Esophagus mucosa (tissue), 1 donor: Measurements from ENCODE around the gene ADAMTS13. TPM values are rescaled to one million over a fixed set of nuclear protein-coding genes. Genes with fewer than 3 reads are reported as not detected.
"Not testable (repeated sequence)": the region's sequence is repeated elsewhere in the genome, so short reads cannot be mapped to it uniquely, and the experiment has no call there.

Source experiments
- ATAC-seq: fragments of 200-7000 bp; cut with Tn5 transposase; one replicate; pipeline ENCODE4 v1.9.1; 2020
- total RNA-seq: library from RNA; stranded (reverse); gene quantifications from one replicate; pipeline ENCODE4 v1.2.4, GENCODE V29; 2023
- donor health status: DM: yes; HTN: yes; CAD: no.

Gene ADAMTS13
- 0.92 TPM for total RNA-seq

DNA sequence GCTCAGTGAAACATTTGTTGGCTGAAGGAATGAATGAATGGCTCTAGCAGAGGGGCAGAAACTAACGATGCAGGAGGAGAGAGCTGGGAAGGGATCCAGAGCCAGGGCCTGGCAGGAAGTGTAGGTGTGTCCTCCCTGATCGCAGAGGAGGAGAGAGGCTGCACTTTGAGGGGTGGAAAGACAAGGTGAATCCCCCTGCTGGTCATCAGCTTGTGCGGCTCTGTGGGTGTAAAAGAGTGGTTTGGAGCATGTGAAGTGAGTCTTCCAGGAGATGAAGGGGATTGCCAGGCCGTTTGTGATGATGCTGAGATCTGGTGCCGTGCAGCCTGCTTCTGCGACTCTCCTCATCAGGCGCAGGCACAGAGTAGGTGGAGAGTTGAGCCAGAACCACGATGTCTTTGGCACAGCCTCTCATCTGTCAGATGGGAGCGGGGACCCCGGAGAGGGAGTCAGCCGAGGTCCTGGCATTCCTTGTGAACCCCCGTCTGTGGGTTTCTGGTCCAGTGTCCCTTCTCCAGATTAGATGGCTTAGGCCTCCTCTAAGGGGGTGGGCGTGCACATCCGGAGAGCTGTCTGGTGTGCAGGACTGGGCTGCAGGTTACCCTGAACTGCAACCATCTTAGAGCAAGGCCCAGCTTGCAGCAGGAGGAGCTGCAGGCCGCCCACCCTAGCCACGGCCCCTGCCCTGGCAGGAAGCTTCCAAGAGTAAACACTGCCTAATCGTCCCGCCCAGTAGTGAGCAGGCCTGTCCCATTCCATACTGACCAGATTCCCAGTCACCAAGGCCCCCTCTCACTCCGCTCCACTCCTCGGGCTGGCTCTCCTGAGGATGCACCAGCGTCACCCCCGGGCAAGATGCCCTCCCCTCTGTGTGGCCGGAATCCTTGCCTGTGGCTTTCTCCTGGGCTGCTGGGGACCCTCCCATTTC lies at the start of gene ADAMTS13:
Gene ADAMTS13, plus strand, starts transcription at position 753 of the 928 bp plus-strand sequence. Its CDS starts 77 bp downstream, at position 830.
- no peak for ATAC-seq

DNA sequence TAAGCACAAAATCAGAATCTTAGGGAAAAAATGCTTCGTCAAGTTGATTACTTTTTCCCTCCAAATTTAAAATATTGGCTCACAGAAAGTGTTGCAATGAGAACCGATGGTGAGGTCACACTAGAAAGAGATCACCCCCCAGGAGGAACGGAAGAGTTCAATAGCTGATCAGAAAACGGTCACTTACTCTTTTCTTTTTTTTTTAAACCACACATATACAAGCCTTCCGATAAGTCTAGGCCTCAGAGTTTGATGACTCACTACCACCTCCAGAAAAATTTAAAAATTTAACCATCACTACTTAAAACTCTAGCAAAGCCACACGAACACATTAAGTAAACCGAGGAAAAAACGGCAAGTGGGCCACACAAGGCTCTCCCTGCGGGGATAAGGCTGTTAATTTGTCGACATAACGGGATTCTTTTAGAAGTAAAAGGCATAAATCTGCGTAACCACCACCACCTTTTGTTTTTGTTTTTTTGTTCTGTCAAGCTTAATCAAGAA lies 47.5 kb upstream of the ADAMTS13 start:
- ATAC-seq, result no peak

DNA sequence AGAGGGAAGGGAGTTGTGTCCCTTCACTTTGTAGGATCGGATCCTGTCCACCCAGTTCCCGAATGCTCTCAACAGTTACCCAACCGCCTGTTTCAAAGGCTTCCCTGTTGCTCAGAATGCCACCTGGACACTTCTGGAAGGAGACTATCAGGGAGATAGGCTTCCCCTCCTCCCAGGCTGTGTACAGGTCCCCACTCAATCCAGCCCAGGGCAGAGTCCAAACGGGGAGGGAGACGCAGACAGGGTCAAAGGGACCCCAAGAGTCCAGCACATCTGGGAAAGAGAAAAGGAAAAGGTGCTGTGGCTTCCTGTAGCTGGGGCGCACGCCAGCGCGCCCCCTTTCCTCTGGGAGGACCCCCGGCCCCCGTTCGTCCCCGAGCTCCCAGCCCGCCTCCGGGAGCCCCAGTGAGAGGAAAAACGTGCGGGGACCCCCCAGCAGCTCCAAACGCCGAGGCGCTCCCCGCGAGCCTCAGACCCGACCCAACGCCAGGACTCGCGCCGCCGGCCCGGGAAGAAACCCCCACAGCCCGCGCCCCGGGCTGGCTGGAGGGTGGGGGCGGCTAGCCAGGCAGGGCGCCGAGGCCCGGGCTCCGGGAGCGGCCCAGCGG lies 46.9 kb upstream of the ADAMTS13 start:
- peak; percentile 8 for ATAC-seq

DNA sequence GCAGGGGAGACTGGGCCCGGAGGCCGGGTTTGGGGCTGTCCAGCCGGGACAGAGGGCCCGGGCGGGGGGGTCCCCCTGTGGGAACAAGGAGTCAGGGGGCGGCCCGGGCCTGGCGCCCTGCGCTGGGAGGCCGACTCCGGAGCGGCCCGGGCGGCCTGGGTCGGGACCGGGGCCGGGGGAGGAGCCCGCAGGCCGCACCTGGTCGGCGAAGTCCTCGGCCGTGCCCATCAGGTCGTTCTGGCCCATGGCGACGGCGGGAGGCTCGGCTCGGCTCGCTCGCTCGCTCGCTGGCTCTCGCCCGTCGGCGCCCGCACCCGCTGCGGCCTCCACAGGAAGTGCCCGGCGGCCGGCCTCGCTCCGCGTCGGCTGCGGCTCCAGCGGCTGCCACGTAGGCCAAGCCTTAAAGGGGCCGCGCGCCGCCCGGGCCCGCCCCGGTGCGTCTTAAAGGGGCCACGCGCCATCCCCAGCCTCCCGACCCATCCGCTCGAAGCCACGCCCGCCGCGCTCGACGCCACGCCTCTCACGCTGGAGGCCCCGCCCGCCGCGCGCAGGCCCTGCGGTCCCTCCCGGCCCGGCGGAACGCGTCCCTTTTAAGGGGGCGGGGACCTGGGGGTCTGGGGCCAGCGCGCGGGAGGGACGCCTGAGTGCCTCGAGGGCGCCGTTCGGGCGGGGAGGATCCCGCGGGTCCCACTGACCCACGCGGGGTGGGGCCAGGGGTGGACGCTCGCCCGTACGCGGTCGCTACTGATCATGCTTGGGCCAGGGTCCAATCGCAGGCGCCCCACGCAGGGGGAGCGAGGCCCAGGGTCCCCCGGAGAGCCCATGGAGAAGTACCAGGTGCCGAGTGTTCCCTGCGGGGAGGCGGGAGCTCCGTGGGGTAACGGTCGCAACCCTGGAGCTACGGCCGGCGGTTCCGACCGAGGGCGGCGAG lies 46.2 kb upstream of the ADAMTS13 start, which contains the start of the genes STKLD1 and SURF4:
Gene STKLD1, plus strand, starts transcription at position 643 of the 931 bp plus-strand sequence. Its CDS starts 108 bp downstream, at position 751.
Gene SURF4, minus strand, starts transcription at position 337 of the 931 bp plus-strand sequence. Its CDS starts 91 bp downstream, at position 246.
- peak; percentile 95 for ATAC-seq

DNA sequence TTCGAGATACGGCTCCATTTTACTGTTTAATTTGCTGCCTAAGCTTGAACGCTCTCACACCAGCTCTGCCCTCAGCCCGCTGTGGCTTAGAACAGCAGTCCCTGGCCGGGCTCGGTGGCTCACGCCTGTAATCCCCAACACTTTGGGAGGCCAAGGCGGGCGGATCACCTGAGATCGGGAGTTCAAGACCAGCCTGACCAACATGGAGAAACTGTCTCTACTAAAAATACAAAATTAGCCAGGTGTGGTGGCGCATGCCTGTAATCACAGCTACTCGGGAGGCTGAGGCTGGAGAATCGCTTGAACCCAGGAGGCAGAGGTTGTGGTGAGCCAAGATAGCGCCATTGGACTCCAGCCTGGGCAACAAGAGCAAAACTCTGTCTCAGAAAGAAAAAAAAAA lies 44.9 kb upstream of the ADAMTS13 start:
- not testable (repeated sequence) for ATAC-seq

DNA sequence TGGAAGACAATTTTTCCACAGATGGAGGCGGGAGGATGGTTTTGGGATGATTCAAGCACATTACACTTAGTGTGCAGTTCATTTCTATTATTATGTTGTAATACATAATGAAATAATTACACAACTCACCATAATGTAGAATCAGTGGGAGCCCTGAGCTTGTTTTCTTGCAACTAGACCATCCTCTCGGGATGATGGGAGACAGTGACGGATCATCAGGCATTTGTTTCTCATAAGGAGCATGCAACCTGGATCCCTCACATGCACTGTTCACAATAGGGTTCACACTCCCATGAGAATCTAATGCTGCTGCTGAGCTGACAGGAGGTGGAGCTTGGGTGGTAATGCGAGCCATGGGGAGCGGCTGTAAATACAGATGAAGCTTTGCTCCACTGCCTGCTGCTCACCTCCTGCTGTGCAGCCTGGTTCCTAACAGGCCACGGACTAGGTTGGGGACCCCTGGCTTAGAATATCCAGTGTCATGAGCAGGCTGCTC lies 44.4 kb upstream of the ADAMTS13 start:
- ATAC-seq, result no peak

DNA sequence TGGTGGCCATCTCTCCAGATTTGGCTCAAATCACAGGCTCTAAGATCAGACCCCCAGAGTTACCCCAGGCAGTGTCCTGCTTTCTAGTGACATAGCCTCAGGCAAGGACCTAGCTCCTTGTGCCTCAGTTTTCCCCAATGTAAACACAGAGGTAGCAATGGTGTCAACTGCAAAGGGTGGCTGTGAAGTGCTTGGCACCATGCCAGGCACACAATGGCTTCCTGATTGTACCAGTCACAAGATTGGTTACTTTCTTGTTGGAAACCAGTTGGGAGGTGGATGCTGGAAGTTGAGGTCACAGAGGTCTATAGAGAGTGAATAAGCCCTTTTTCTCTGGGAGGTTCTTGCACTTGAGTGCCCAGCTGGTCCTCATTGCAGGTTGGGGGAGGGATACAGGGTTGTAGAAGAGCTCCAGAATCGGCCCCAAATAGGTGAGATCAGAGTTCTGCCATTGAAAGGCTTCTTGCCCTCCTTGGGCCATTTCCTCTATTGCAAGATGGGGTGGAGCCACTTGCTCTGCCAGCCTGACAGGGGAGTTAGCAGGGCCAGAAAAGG lies 43.7 kb upstream of the ADAMTS13 start:
- no peak for ATAC-seq

DNA sequence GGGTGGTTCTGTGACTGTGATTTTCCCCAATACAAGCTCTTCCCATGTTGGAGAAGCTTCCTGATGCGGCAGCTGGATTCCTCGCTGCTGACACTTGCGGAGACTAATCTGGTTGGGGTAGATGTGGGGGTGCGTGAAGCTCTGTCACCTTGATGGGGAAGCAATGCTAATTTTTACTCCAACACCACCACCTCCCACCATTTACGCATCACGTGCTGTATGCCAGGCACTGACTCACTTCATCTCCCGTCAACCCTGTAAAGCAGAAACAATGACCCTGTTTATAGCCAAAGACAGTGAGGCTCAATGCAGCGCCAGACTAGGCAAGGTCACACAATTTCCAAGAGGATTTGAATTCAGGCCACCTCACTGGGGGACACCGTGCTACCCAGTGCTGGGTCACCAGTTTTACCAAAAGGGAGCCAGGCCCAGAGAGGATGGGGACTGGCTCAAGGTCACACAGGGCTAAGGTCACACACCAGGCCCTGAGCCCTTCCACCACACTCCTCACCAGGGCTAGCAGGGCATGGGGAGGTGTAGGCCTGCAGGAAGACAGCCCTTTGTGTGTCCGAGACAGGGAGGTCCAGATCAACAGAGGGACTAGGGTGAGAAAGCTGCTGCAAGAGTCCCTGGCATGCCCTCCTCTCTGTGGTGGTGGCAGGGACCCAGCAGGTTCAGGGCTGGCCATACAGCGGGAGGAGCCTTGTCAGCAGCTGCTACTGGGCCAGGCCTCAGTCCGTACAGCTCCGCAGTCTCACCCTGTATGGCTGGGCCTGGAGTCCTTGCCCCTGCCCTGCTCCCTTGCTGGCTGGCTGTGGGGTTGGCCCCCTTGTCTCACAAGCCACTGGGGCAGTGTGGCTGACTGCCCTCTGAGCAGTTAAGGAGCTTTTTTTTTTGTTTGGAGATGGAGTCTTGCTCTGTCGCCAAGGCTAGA lies 42.7 kb upstream of the ADAMTS13 start:
- no peak for ATAC-seq

DNA sequence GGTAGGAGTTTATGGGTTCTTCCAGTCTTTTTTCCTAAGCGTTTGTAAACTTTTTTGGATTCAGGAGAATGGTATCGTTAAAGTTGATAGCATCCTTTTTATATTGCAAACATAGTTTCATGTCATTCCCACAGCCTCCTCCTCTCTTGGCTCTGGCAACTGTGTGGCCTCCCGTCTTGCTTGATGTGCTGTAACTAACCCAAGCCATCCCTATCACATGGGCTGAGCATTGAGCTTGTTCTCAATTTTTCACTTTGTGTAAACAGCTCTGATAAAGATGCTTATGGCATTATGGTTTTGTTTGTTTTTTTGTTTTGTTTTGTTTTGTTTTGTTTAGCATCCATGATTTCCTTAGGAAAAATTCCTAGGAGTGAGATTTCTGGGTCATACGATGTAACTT lies 41.4 kb upstream of the ADAMTS13 start:
- no peak for ATAC-seq

DNA sequence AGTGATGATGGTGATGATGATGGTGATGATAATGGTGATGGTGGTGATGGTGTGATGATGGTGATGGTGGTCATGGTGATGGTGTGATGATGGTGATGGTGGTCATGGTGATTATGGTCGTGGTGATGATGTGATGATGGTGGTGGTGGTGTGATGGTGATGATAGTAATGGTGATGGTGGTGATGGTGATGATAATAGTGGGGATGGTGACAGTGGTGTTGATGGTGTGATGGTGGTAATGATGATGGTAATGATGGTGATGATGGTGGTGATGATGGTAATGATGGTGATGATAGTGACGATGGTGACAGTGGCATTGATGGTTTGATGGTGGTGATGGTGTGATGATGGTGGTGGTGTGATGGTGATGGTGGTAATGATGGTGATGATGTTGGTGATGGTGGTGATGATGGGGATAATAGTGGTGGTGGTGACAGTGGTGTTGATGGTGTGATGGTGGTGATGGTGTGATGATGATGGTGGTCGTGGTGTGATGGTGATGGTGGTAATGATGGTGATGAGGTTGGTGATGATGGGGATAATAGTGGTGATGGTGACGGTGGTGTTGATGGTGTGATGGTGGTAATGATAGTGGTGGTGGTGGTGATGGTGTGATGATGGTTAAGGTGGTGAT lies 39.5 kb upstream of the ADAMTS13 start:
- no peak for ATAC-seq

DNA sequence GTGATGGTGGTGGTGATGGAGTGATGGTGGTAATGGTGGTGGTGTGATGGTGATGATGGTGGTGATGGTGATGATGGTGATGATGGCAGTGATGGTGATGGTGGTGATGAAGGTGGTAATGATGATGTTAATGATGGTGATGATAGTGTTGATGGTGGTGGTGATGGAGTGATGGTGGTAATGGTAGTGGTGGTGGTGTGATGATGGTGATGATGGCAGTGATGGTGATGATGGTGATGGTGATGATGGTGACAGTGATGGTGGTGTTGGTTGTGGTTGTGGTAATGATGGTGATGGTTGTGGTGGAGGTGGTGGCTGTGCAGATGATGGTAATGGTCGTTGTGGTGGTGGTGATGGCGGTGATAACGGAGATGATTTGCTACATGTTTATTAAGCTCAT lies 38.7 kb upstream of the ADAMTS13 start:
- no peak for ATAC-seq

DNA sequence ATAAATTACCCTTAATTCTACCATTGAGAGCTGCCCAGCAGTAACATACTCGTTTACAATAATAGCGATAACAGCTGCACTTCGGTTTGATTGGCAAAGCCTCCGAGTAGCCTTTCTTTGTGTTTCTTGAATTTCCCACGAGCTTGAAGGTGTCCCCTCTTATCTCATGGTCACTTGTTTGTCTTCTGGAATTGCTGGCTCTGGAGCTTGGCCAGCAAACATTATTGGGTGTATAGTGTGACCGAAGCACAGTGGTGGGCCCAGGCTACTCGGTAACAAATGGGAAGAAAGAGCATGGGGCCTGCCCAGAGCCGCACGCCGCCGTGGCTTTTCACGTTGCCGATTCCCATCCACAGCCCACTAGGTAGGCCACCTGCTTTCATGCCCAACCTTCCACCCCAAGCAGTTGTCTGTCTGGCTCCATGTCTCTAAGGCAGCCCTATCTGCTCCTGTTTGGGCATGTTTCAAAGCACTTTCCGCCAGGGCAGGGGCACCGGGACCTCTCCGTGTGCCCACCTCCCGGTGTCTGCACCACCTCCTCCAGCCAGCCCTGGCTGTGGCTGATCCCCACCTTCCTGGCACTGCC lies 37.3 kb upstream of the ADAMTS13 start:
- ATAC-seq, result no peak

DNA sequence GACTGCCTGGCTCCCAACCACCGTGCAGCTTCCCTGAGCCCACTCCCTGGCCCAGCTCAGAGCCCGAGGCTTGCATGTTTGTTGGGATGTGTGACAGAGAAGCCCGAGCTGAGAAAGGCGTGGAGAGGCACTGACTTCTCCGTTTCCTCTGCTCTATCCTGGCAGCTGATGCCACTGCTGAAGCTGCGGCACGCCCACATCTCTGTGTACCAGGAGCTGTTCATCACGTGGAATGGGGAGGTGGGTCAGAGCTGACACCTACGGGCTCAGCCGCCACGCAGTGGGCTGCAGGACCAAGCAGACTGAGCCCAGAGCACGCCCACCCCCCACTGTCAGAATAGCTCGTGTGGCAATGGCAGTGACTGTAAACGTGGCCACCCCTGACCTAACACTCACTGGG lies 36.7 kb upstream of the ADAMTS13 start:
- no peak for ATAC-seq

DNA sequence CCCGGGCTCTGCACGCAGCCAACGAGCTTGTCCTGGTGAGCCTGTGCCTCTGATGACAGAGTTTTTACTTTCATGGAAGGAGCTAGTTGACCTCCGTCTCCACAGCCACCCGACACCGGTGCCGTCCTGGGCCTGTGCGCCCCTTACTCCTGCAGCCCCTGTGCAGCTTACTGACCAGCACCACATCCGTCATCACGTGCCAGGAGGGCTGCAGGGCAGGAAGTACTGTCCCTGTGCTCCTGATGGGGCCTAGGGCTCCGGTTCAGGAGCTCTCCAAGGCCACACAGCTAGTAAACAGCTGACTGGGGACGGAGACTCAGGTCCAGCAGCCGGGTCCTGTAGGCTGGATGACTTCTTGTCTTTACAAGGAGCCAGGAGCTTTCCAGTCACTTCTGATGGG lies 35.8 kb upstream of the ADAMTS13 start:
- ATAC-seq, result no peak

DNA sequence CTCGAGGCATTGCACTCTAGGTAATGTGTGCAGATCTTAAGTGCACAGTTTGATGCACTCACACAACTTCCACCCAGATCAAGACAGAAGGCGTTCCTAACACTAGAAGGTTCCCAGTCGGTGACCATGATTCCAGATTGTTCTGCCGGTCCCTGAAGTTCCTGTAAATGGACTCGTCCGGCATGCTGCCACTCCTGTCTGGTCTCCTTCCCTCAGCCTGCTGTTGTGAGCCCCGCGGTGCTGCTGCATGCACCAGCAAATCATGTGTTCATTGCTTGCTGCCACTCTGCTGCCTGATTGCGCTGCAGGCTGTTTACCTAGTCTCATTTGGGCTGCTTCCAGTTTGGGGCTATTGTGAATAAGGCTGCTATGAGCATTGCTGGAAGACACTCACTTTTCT lies 34.5 kb upstream of the ADAMTS13 start:
- peak; percentile 83 for ATAC-seq

DNA sequence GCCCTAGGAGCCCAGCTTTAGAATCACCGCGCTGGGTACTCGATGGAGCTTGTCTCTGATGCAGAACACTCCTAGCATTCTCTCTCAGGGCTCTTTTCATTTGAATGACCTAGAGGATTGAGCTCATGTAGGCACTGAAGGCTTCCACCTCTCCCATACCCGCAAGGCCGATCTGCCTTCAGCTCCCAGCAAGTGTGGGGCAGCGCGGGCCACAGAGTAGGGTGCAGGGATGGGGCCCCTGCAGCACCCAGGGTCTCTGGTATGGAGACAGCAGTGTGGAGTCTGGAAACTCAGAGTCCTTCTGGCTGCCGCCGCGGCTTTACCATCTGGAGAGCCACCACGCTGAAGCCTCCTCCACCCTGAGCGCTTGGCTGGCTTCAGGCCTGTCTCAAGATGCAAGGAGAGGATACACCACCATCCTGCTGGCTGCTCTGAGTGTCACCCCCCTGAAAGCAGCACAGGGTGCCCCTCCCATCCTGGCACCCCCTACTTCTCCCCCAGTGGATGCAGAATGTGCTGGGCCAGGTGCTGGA lies 33.1 kb upstream of the ADAMTS13 start:
- no peak for ATAC-seq

DNA sequence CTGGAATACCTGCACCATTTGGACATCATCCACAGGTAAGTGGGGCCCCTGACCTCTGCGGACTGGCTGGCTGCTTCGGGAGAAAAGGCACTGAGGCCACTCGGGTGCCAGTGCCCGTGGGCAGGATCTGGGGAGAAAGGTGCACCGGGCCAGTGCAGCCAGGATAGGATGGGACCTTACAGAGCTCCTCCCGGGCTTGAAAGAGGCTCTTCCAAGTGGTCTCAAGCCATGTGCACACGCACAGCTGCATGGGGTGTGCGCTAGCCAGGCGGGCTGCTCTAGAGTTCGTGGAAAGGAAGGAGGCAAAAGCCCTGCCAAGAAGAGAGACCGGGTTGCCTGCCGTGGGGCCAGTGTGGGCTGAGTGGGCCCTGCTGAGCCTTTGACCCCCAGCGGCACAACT lies 32.6 kb upstream of the ADAMTS13 start:
- no peak for ATAC-seq

DNA sequence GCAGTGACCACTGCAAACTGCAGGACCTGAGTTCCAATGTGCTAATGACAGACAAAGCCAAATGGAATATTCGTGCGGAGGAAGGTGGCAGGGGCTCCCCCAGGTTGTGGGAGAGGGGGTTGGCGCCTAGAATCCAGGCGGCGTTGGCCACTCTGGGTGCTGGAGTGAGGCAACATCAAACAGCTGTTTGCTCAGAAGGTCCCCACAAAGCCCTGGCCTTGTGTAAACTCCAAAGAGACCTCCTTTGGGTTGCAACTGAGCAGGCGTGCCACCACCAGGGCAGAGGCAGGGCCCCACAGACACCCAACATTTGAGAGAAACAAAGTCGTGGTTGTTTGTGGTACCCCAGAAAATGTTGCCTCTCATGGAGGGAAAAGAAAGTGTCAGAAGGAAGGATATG lies 31.5 kb upstream of the ADAMTS13 start:
- ATAC-seq, result no peak

DNA sequence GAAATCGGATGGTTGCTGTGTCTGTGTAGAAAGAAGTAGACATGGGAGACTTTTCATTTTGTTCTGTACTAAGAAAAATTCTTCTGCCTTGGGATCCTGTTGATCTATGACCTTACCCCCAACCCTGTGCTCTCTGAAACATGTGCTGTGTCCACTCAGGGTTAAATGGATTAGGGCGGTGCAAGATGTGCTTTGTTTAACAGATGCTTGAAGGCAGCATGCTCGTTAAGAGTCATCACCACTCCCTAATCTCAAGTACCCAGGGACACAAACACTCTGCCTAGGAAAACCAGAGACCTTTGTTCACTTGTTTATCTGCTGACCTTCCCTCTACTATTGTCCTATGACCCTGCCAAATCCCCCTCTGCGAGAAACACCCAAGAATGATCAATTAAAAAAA lies 30.7 kb upstream of the ADAMTS13 start:
- not testable (repeated sequence) for ATAC-seq
